ENCODE measurements around the gene GNAO1.

The GNAO1 gene

GRCh38 chr16:56367764-56368163 is 176.5 kb downstream of the GNAO1 start:
- Histone ChIP-seq H2BK5ac (ENCODE audit: low read length) (no peak overlapping the region), H3K79me1 (ENCODE audit: low read length) (no peaks in the 10 kb centered on the region), H2BK120ac (ENCODE audit: low read depth, low read length) (no peak overlapping the region), H4K8ac (ENCODE audit: low read depth, low read length) (no peak overlapping the region), H3K4ac (ENCODE audit: low read depth, low read length) (no peak overlapping the region), H3K36me3 (ENCODE audit: control insufficient read depth, insufficient read depth, low read length) (peaks cover 2% of the 10 kb centered on the region), H2BK15ac (replicated peaks; ENCODE audit: low read depth) (no peak overlapping the region), H3K18ac (ENCODE audit: low read length) (no peak overlapping the region), H3K4me1 (ENCODE audit: control insufficient read depth, low read depth, low read length) (no peaks in the 10 kb centered on the region), H3K27ac (ENCODE audit: low read depth, low read length) (no peak overlapping the region), H3K79me2 (ENCODE audit: control insufficient read depth, insufficient read depth, low read length) (no peaks in the 10 kb centered on the region), H3K23ac (ENCODE audit: low read length) (no peak overlapping the region), H3K56ac (ENCODE audit: low read length) (no peak overlapping the region), H2AK5ac (ENCODE audit: low read length) (no peak overlapping the region), H3K4me2 (ENCODE audit: low read length) (no peak overlapping the region), H4K5ac (ENCODE audit: low read length) (no peak overlapping the region), H3K27me3 (ENCODE audit: insufficient read depth, low read length, poor library complexity) (no peaks in the 10 kb centered on the region), H3K9ac (ENCODE audit: low read length) (no peak overlapping the region), H3K4me3 (ENCODE audit: low read length) (no peak overlapping the region)
- no CpG with 5 or more reads among the region's 6 CpGs for WGBS (ENCODE audit: extremely low coverage, insufficient coverage, low lambda C conversion rate)
- DNase-seq: no peak

- Histone ChIP-seq H3K4me1 (ENCODE audit: control insufficient read depth, low read depth, low read length) (no peaks in the 10 kb centered on the region), H3K79me2 (ENCODE audit: control insufficient read depth, insufficient read depth, low read length) (no peaks in the 10 kb centered on the region), H4K8ac (ENCODE audit: low read depth, low read length) (no peak overlapping the region), H3K27ac (ENCODE audit: low read depth, low read length) (no peak overlapping the region), H2BK15ac (replicated peaks; ENCODE audit: low read depth) (no peak overlapping the region), H3K36me3 (ENCODE audit: control insufficient read depth, insufficient read depth, low read length) (peaks cover 2% of the 10 kb centered on the region), H3K23ac (ENCODE audit: low read length) (no peak overlapping the region), H3K9ac (ENCODE audit: low read length) (no peak overlapping the region), H3K79me1 (ENCODE audit: low read length) (no peaks in the 10 kb centered on the region), H3K18ac (ENCODE audit: low read length) (no peak overlapping the region), H3K56ac (ENCODE audit: low read length) (no peak overlapping the region), H4K5ac (ENCODE audit: low read length) (no peak overlapping the region), H2AK5ac (ENCODE audit: low read length) (no peak overlapping the region), H3K4me2 (ENCODE audit: low read length) (no peak overlapping the region), H3K4me3 (ENCODE audit: low read length) (no peak overlapping the region), H2BK5ac (ENCODE audit: low read length) (no peak overlapping the region), H2BK120ac (ENCODE audit: low read depth, low read length) (no peak overlapping the region), H3K4ac (ENCODE audit: low read depth, low read length) (no peak overlapping the region), H3K27me3 (ENCODE audit: insufficient read depth, low read length, poor library complexity) (no peaks in the 10 kb centered on the region)
- WGBS (ENCODE audit: extremely low coverage, insufficient coverage, low lambda C conversion rate): no CpG with 5 or more reads among the region's 2 CpGs
- DNase-seq: no peak
Observed at GRCh38 chr16:56368545-56368944, 177.3 kb downstream of the GNAO1 start.

GRCh38 chr16:56369202-56369601 is 177.9 kb downstream of the GNAO1 start:
- Histone ChIP-seq H3K4me2 (ENCODE audit: low read length) (no peak overlapping the region), H3K56ac (ENCODE audit: low read length) (no peak overlapping the region)

GRCh38 chr16:56370185-56370874 is 179.0 kb downstream of the GNAO1 start:
- Histone ChIP-seq H4K8ac (ENCODE audit: low read depth, low read length) (no peak overlapping the region), H3K27me3 (ENCODE audit: insufficient read depth, low read length, poor library complexity) (no peaks in the 10 kb centered on the region), H3K23ac (ENCODE audit: low read length) (no peak overlapping the region), H3K4me2 (ENCODE audit: low read length) (no peak overlapping the region), H3K18ac (ENCODE audit: low read length) (no peak overlapping the region), H3K27ac (ENCODE audit: low read depth, low read length) (no peak overlapping the region), H3K79me2 (ENCODE audit: control insufficient read depth, insufficient read depth, low read length) (no peaks in the 10 kb centered on the region), H2BK15ac (replicated peaks; ENCODE audit: low read depth) (no peak overlapping the region), H2AK5ac (ENCODE audit: low read length) (no peak overlapping the region), H3K4me3 (ENCODE audit: low read length) (no peak overlapping the region), H4K5ac (ENCODE audit: low read length) (no peak overlapping the region), H2BK5ac (ENCODE audit: low read length) (no peak overlapping the region), H2BK120ac (ENCODE audit: low read depth, low read length) (no peak overlapping the region), H3K79me1 (ENCODE audit: low read length) (no peaks in the 10 kb centered on the region), H3K4me1 (ENCODE audit: control insufficient read depth, low read depth, low read length) (no peaks in the 10 kb centered on the region), H3K56ac (ENCODE audit: low read length) (no peak overlapping the region), H3K36me3 (ENCODE audit: control insufficient read depth, insufficient read depth, low read length) (peaks cover 2% of the 10 kb centered on the region), H3K9ac (ENCODE audit: low read length) (no peak overlapping the region), H3K4ac (ENCODE audit: low read depth, low read length) (no peak overlapping the region)
- no CpG with 5 or more reads among the region's 2 CpGs for WGBS (ENCODE audit: extremely low coverage, insufficient coverage, low lambda C conversion rate)
- DNase-seq: no peak

More at GRCh38 chr16:56369202-56369601, 177.9 kb downstream of the GNAO1 start:
- Histone ChIP-seq H3K27me3 (ENCODE audit: insufficient read depth, low read length, poor library complexity) (no peaks in the 10 kb centered on the region), H3K9ac (ENCODE audit: low read length) (no peak overlapping the region), H3K4ac (ENCODE audit: low read depth, low read length) (no peak overlapping the region), H3K79me2 (ENCODE audit: control insufficient read depth, insufficient read depth, low read length) (no peaks in the 10 kb centered on the region), H3K27ac (ENCODE audit: low read depth, low read length) (no peak overlapping the region), H4K8ac (ENCODE audit: low read depth, low read length) (no peak overlapping the region), H3K18ac (ENCODE audit: low read length) (no peak overlapping the region), H3K4me1 (ENCODE audit: control insufficient read depth, low read depth, low read length) (no peaks in the 10 kb centered on the region), H3K4me3 (ENCODE audit: low read length) (no peak overlapping the region), H4K5ac (ENCODE audit: low read length) (no peak overlapping the region), H3K36me3 (ENCODE audit: control insufficient read depth, insufficient read depth, low read length) (peaks cover 2% of the 10 kb centered on the region), H2AK5ac (ENCODE audit: low read length) (no peak overlapping the region), H3K23ac (ENCODE audit: low read length) (no peak overlapping the region), H2BK120ac (ENCODE audit: low read depth, low read length) (no peak overlapping the region), H2BK5ac (ENCODE audit: low read length) (no peak overlapping the region), H3K79me1 (ENCODE audit: low read length) (no peaks in the 10 kb centered on the region), H2BK15ac (replicated peaks; ENCODE audit: low read depth) (no peak overlapping the region)
- DNase-seq: no peak
- WGBS (ENCODE audit: extremely low coverage, insufficient coverage, low lambda C conversion rate): no CpG with 5 or more reads among the region's 5 CpGs

GRCh38 chr16:56370875-56371659 is 179.8 kb downstream of the GNAO1 start:
- Histone ChIP-seq H3K36me3 (ENCODE audit: control insufficient read depth, insufficient read depth, low read length) (peaks cover 2% of the 10 kb centered on the region), H4K8ac (ENCODE audit: low read depth, low read length) (no peak overlapping the region), H3K56ac (ENCODE audit: low read length) (no peak overlapping the region), H3K4me1 (ENCODE audit: control insufficient read depth, low read depth, low read length) (no peaks in the 10 kb centered on the region), H3K79me2 (ENCODE audit: control insufficient read depth, insufficient read depth, low read length) (no peaks in the 10 kb centered on the region), H3K27ac (ENCODE audit: low read depth, low read length) (no peak overlapping the region), H2BK5ac (ENCODE audit: low read length) (no peak overlapping the region), H4K5ac (ENCODE audit: low read length) (no peak overlapping the region), H3K18ac (ENCODE audit: low read length) (no peak overlapping the region), H3K27me3 (ENCODE audit: insufficient read depth, low read length, poor library complexity) (no peaks in the 10 kb centered on the region), H2BK120ac (ENCODE audit: low read depth, low read length) (no peak overlapping the region), H3K23ac (ENCODE audit: low read length) (no peak overlapping the region), H2BK15ac (replicated peaks; ENCODE audit: low read depth) (no peak overlapping the region), H3K9ac (ENCODE audit: low read length) (no peak overlapping the region), H3K4me2 (ENCODE audit: low read length) (no peak overlapping the region), H3K4ac (ENCODE audit: low read depth, low read length) (no peak overlapping the region), H2AK5ac (ENCODE audit: low read length) (no peak overlapping the region), H3K79me1 (ENCODE audit: low read length) (no peaks in the 10 kb centered on the region), H3K4me3 (ENCODE audit: low read length) (no peak overlapping the region)
- no peak for DNase-seq
- no CpG with 5 or more reads among the region's 6 CpGs for WGBS (ENCODE audit: extremely low coverage, insufficient coverage, low lambda C conversion rate)

Data from mesendoderm (in vitro differentiated cells).